ENCODE measurements around the gene SHC3.

SHC3 gene

DNA sequence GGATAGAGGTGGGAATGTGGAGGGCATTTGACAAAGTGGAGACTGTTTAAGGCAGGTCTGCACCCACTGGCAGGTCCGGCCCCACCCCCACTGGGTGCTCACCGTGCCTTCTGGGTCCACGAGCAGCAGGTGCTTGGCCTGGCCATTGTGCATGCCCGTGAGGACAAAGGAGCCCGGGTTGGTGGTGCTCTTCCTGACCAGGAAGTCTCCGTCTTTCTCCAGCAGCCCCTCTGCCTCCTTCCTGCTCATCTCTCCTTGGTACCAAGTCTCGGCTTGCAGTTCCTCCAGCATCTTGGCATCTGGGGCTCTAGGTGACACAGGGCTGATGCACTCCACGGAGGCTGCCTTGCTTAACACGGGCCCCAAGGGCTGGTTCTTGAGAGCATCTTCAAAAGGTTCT is 140.7 kb downstream of the SHC3 start:
- ChIA-PET POLR2A (no interaction called here), CTCF (no interaction called here)
- TF ChIP-seq, protein P1, sequence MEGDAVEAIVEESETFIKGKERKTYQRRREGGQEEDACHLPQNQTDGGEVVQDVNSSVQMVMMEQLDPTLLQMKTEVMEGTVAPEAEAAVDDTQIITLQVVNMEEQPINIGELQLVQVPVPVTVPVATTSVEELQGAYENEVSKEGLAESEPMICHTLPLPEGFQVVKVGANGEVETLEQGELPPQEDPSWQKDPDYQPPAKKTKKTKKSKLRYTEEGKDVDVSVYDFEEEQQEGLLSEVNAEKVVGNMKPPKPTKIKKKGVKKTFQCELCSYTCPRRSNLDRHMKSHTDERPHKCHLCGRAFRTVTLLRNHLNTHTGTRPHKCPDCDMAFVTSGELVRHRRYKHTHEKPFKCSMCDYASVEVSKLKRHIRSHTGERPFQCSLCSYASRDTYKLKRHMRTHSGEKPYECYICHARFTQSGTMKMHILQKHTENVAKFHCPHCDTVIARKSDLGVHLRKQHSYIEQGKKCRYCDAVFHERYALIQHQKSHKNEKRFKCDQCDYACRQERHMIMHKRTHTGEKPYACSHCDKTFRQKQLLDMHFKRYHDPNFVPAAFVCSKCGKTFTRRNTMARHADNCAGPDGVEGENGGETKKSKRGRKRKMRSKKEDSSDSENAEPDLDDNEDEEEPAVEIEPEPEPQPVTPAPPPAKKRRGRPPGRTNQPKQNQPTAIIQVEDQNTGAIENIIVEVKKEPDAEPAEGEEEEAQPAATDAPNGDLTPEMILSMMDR (IDR thresholded peaks at IDR 0.05; ENCODE audit: control extremely low read depth, extremely low read depth, low read depth, missing control alignments) = no peak
- DNase-seq (ENCODE audit: extremely low spot score) = no peak

DNA sequence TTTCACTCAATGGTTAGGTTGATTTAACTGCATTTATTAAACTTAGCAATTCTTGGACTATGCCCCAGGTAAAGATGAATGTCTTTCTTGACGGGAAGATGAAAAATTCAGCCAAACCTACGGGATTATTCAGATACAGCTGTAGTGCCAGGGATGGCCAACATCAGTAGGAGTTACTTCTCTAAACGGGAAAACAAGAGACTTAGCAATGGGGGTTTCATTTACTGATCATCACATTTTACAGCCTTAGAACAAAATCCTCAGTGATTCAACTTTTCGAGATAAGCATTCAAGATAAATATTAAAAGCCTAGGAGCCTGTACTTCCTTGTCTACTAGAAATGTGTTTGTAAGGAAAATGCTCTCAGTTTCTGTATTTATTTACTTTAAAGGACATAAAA is 141.3 kb downstream of the SHC3 start:
- ChIA-PET POLR2A (no interaction called here), CTCF (no interaction called here)
- DNase-seq (ENCODE audit: extremely low spot score) = no peak
- TF ChIP-seq, protein P1 (IDR thresholded peaks at IDR 0.05; ENCODE audit: control extremely low read depth, extremely low read depth, low read depth, missing control alignments) = no peak

DNA sequence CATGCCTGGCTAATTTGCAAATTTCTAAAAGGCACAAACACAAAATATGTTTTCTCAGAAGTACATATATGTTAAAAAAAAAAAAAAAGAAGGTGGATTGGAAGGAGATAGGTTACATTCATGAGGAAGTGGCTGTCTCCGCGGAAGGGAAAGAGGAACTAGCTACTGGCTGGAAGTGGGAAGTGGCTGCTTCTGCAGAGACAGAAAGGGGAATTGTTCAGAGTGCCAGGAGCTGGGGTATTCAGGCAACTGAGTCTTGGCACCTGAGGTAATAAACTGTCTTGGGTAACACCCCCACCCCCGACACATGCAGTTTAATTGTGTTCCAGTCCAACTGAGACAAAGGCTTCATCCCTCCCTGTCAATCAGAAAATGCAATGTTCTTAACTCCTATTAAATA is 141.7 kb downstream of the SHC3 start:
- TF ChIP-seq, protein P1 (IDR thresholded peaks at IDR 0.05; ENCODE audit: control extremely low read depth, extremely low read depth, low read depth, missing control alignments) = no peak
- ChIA-PET POLR2A (no interaction called here), CTCF (no interaction called here)
- no peak for DNase-seq (ENCODE audit: extremely low spot score)

DNA sequence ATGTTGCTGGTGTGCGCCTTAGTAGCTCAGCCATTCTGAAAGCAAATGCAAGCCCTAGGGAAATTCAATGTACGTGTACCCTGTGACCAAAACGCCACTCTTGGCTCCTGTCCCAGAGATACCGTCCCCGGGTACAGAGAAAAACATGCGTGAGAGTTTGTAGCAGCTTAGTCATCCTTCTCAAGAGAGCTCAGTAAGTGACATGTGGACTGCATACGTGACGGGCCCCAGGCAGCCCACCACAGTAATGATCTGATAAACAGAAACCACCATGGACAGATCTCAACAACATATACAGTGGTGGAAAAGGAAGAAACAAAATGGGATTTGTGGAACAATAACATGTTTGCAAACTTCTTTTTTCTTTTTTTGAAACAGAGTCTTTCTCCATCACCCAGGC is 142.2 kb downstream of the SHC3 start:
- ChIA-PET POLR2A (no interaction called here), CTCF (no interaction called here)
- DNase-seq (ENCODE audit: extremely low spot score) = no peak
- TF ChIP-seq, protein P1 (IDR thresholded peaks at IDR 0.05; ENCODE audit: control extremely low read depth, extremely low read depth, low read depth, missing control alignments) = no peak

DNA sequence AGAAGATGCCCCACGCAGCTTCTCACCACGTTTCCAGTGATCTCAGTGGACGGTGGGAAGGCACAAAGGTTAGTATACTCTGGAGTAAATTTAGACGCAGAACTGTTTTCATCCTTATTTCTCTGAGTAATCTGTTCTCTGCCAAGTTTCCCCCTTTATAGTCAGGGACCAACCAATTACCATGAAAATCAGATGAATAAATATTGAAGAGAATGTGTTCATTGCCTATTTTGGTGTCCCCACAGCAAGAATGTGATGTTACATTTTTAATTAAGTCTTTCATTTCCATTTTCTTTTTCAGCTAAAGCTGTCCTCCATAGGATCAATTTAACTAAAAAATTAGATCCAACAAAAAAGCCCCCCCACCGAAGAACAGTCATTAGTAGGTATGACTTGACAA is 146.0 kb downstream of the SHC3 start:
- ChIA-PET POLR2A (no interaction called here), CTCF (interaction anchor here (0.7 to 1.5 kb wide), 3 partner anchors 11 to 1106 kb away, joined by 3 read pairs; no protein-coding TSS in a partner anchor)
- TF ChIP-seq, protein P1 (IDR thresholded peaks at IDR 0.05; ENCODE audit: control extremely low read depth, extremely low read depth, low read depth, missing control alignments) = no peak
- no peak for DNase-seq (ENCODE audit: extremely low spot score)

DNA sequence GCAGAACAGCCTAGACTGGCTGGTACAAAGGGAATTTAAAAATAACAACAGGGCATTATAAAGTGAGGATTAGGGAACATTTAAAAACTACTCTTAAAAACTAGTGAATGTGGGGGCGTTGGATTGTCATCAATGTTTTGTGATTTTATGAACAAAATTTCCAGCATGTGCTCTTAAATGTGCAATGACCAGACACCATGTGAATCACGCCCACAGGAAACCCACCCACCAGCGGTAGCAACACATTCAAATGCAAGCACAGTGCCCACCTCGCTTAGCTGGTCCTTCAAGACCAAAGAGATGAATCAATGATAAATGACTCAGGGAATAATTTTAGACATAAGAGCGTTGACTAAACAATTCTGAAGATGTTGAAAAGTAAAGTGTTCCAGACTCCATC is 146.4 kb downstream of the SHC3 start:
- CTCF ChIA-PET = interaction anchor here (1.1 kb wide), 1 partner anchor 12 kb away, joined by 3 read pairs; no protein-coding TSS in a partner anchor
- POLR2A ChIA-PET = no interaction called here
- TF ChIP-seq, protein P1 (IDR thresholded peaks at IDR 0.05; ENCODE audit: control extremely low read depth, extremely low read depth, low read depth, missing control alignments) = no peak
- DNase-seq (ENCODE audit: extremely low spot score) = no peak

DNA sequence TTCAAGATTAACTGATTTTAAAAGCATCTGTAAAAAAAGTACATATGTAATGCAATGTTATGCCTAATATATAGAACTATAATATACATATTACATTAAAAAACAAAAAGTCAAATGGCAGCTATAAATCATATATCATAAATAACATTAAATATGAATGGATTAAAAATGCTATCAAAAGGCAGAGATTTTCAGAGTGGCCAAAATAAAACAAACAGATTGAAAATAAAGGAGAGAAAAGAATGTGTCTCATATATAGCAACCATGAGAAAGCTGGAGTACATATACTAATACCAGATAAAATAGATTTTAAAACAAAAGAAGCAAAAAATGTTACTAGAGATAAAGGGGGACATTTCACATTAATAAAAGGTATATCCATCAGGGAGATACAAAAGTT is 148.8 kb downstream of the SHC3 start:
- DNase-seq (ENCODE audit: extremely low spot score) = no peak
- TF ChIP-seq, protein P1 (IDR thresholded peaks at IDR 0.05; ENCODE audit: control extremely low read depth, extremely low read depth, low read depth, missing control alignments) = no peak
- POLR2A ChIA-PET = no interaction called here
- CTCF ChIA-PET = no interaction called here
